GM19467 (cell line): ENCODE results near the gene UNK.
"Not testable (repeated sequence)": the region's sequence is repeated elsewhere in the genome, so short reads cannot be mapped to it uniquely, and the experiment has no call there.

Experiments used
- ATAC-seq: cut with Tn5 transposase; IDR thresholded peaks from one replicate; pipeline ENCODE4 v1.9.1; 2021; ENCODE audit warnings: mild to moderate bottlenecking, moderate library complexity; ENCODE audit not compliant: unreplicated experiment

UNK gene

GRCh38 chr17:75773121-75773807, 11.3 kb upstream of the UNK start:
- ATAC-seq: no peak

- no peak for ATAC-seq
Observed at GRCh38 chr17:75773808-75774470, 10.7 kb upstream of the UNK start.

GRCh38 chr17:75774471-75774990, 10.1 kb upstream of the UNK start:
- no peak for ATAC-seq

- ATAC-seq: no peak
Observed at GRCh38 chr17:75774991-75775668, 9.5 kb upstream of the UNK start.

DNA sequence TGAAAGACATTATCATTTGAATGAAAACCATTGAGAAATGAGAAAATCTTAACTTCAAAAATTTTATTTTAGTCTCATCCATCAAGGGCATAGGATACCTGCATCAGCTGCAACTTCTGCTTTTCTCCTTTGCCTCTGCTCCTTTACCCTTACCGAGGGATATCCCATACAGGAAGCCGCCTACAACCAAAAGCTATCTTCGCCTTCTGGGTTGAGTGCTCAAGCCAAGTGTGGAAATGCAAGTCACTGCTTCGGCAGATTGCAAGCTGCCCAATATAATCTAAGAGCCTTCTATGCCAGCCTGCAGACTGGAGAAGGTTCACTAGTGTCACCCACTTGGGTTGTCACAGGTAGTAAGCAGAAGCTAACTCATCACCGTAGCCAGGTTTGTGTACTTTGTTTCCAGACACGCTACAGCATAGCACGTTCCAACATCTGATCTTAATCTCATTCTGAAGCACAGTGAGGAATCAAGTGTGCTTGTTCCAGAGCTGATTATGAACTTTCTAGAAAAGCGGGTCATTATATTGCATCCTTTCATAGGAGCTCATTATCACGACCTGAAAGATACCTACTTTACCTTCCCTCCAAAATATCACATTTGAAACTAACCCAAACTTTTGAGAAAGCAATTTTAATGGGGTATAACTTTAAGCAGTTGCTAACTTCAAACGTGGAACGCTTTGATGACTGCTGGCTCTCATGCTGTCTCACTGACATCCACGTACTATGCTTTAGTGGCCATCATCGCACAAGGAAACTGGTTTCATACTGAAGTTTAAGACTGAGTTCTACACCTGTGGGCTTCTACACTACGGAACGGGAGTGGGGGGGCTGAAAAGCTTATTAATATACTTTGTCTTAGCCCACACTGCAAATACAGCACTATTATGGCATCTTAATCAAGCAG, 8.0 kb upstream of the UNK start:
- no peak for ATAC-seq

DNA sequence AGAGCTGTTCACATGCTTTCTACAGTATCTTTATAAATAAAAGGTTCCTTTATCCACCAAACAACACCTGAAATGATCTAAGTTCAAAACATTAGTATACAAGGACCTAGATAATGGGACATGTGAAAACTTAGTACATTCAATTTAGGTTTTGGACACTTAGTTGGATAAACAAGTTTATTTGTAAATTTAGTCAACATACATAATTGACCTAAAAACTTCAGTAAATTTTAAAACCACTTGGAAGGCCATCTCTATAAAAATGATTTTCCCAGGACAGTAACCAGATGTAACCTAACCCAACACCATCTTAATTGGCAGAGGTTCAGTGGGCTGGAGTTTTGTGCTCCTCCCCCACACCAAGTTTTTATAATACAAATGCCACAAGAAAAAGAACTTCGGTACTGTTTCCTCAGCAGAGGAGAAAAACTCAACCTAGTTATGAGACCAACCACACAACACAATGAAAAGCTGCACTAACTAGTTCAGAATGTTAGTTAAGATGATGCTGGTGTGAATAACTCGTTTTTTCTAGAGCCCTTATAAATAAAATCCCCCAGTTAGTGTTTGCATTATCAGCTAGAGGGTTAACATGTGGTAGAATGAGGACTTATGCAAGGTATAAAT, 7.2 kb upstream of the UNK start:
- no peak for ATAC-seq

DNA sequence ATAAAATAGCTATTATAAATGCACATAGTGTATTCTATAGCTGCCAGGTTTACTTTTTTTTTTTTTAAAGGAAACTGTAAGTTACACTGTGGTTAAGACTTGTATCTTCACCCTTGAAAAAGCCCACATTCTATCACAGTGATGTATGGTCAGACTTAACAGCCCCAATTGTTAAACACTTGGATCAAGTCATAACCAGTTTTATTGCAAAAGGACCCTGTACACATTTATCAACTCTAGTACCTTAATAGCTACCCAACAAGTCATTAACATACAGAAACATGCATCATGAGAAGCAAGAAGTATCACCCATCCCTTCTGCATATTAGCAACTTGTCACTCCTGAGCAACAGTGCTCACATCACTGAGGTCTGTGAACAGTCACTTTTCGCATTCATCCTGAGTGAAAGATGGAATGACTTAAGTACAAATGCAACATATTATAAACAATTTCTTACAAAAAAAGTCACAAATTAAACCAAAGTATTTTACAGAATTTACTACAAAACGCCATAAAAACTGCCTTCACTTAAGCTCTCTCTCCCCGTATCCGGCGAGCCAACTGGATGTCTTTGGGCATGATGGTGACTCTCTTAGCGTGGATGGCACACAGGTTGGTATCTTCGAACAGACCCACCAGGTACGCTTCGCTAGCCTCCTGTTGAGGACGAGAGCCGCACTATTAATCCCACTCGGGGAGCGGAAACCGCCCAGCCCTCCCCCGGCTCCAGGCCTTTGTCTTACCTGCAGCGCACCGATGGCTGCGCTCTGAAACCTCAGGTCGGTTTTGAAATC, 6.3 kb upstream of the UNK start:
- not testable (repeated sequence) for ATAC-seq

DNA sequence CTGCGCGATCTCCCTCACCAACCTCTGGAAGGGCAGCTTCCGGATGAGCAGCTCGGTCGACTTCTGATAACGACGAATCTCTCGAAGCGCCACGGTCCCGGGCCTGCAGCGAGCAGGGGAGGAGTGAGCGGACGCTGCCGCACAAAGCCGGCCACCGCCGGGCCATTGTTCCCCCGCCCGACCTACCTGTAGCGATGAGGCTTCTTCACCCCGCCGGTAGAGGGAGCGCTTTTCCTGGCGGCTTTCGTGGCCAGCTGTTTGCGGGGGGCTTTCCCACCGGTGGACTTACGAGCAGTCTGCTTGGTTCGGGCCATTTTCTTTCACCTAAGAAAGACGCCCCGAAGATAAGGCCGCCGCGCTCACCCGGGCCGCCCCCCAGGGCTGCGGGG, 5.8 kb upstream of the UNK start:
- ATAC-seq: peak; percentile 8

GRCh38 chr17:75779250-75779986, 5.2 kb upstream of the UNK start:
- peak; percentile 57 for ATAC-seq

GRCh38 chr17:75779987-75780889, 4.4 kb upstream of the UNK start:
- ATAC-seq: no peak

- ATAC-seq: no peak
Observed at GRCh38 chr17:75783069-75783783, 1.4 kb upstream of the UNK start.

DNA sequence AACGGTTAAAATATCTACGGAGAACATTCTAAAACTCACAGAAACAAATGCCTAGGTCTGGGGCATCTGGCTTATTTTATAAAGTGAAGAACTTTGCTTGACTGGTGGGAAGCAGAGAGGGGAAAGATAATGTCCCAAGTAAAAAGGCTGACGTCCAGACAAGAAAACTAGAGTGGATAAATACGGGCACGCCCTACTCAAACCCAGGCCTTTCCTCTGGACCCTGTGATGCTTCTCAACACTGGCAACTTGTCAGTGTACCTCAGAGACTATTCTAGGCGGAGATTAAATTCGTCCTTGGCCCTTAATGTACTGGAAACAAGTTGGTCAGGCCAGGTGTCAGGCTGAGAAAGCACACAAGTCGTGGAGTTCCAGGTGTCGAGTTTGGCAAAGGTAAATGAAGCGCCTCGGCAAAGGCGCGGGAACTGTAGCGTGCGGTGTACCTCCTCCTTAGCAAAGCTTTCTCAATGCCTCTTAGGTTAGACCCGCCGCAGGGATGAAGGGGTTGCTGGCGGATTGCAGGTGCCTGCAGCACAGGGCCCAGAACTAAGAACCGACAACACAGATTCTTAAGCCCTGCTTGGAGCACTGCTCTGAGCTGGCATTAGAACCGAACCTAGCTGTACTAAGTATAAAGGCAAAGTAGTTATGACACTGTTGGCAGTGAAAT, 668 bp upstream of the UNK start:
- ATAC-seq: peak; percentile 0

GRCh38 chr17:75785016-75785890, 647 bp downstream of the UNK start:
- ATAC-seq: peak; percentile 53

DNA sequence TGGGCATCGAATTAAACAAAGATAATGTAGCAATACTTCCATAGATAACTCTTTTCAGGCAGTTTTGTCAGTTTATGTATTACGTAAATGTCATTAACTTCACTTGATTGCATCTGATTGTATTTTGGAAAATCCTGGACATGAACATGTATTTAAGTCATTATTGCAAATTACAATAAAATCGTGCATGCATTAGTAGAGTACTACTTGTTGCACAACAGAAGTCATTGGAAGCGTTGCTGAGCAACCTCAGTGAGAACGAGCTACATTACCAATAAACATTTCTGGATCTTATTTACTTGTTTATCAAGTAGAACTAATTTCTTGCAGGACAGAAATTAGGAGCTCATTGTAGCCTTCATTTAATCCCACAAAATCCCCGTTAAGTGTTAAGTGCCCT, 6.6 kb downstream of the UNK start:
- no peak for ATAC-seq

- ATAC-seq: no peak
Observed at GRCh38 chr17:75793460-75793859, 8.9 kb downstream of the UNK start.
